Testis (tissue), 3 donors: ENCODE results near the gene HOXC4. TPM values are rescaled to one million over a fixed set of nuclear protein-coding genes. Genes with fewer than 3 reads are reported as not detected.

Source experiments
- DNase-seq: peaks from one replicate; pipeline ENCODE4 v3.0.0-alpha.2; 2019
- H3K27ac ChIP-seq, 2 donors: fragments of 200-600 bp; sonication (generic); one replicate each; pipeline ENCODE4 v1.5.1; 2019
- H3K27me3 ChIP-seq: fragments of 200-600 bp; sonication (generic); one replicate; pipeline ENCODE4 v1.5.1; 2019
- H3K36me3 ChIP-seq: fragments of 200-600 bp; sonication (generic); one replicate; pipeline ENCODE4 v1.5.1; 2017; ENCODE audit warnings: low read depth; ENCODE audit errors: missing control alignments
- H3K4me1 ChIP-seq: fragments of 200-600 bp; sonication (generic); one replicate; pipeline ENCODE4 v1.5.1; 2019
- H3K4me3 ChIP-seq, 2 donors: fragments of 200-600 bp; sonication (generic); one replicate each; pipeline ENCODE4 v1.5.1; 2017 to 2019
- H3K9me3 ChIP-seq: fragments of 200-600 bp; sonication (generic); one replicate; pipeline ENCODE4 v1.5.1; 2017
- CTCF ChIP-seq, 3 experiments: fragments of 450-650 bp in 2 of 3; fragments of 200-600 bp in 1 of 3; sonication (generic) in 1 of 3; IDR thresholded peaks; one replicate each; pipeline ENCODE4 v1.5.1; 2016 to 2019; ENCODE audit warnings: antibody characterized with exemption in 3 of 3, mild to moderate bottlenecking in 2 of 3, moderate library complexity in 1 of 3
- POLR2A ChIP-seq: fragments of 450-650 bp; IDR thresholded peaks from one replicate; pipeline ENCODE4 v1.6.1; 2017; ENCODE audit warnings: antibody characterized with exemption, mild to moderate bottlenecking, moderate library complexity
- WGBS, 2 donors: methylation state at CpG; one replicate each; pipeline ENCODE4 v1.1.5; 2018; 5-methylcytosine and 5-hydroxymethylcytosine counted together
- intact Hi-C: fragments of 100-400 bp; cut with DNase I; formaldehyde crosslinking; loops from one replicate; pipeline ENCODE4 v1.15.1; 2023; ENCODE audit warnings: low total_unique reads
- polyA plus RNA-seq: library from polyadenylated mRNA; stranded (reverse); fragments of 350-450 nt; fragmentation: Illumina TruSeq; extraction: RNeasy Lipid Tissue Mini Kit (QIAGEN cat#74804); gene quantifications from one replicate; pipeline ENCODE4 v1.2.3, GENCODE V29; 2014; ENCODE audit warnings: low read depth, low replicate concordance; ENCODE audit not compliant: insufficient read depth
- total RNA-seq, 2 donors: library from RNA; depleted of rRNA; stranded (reverse); fragments of >200 nt; gene quantifications; one replicate each; pipeline ENCODE4 v1.2.3, GENCODE V29; 2016

HOXC4 gene
- total and polyA plus RNA-seq, 3 donors from 2014 or later: 3.0 to 4.3 (median 3.1) TPM

GRCh38 chr12:54024127-54024526 lies 29.5 kb upstream of the HOXC4 start:
- Histone ChIP-seq H3K27me3 (no peaks in the 10 kb centered on the region), H3K36me3 (no peaks in the 10 kb centered on the region), H3K4me1 (peaks cover 43% of the 10 kb centered on the region), H3K27ac (peak overlapping the region; percentile 63 to 82), H3K9me3 (no peaks in the 10 kb centered on the region), H3K4me3 (peak overlapping the region in 1 of 2 donors; percentile 30)
- TF ChIP-seq POLR2A (no peak), CTCF (IDR thresholded peaks at IDR 0.05) (no peak)
- no peak for DNase-seq
- WGBS, 2 donors: 45 to 57% methylated on average over 11 to 17 of the region's 17 CpGs
- intact Hi-C loops: no loop called here

GRCh38 chr12:54024581-54025305 lies 28.9 kb upstream of the HOXC4 start:
- DNase-seq: no peak
- Histone ChIP-seq H3K9me3 (no peaks in the 10 kb centered on the region), H3K27me3 (no peaks in the 10 kb centered on the region), H3K27ac (peak overlapping the region; percentile 33 to 82), H3K36me3 (no peaks in the 10 kb centered on the region), H3K4me1 (peaks cover 37% of the 10 kb centered on the region), H3K4me3 (no peak overlapping the region)
- TF ChIP-seq CTCF (IDR thresholded peaks at IDR 0.05) (no peak), POLR2A (no peak)
- intact Hi-C loops: no loop called here
- WGBS, 2 donors: 44 to 68% methylated on average over 5 of the region's 5 CpGs

DNA sequence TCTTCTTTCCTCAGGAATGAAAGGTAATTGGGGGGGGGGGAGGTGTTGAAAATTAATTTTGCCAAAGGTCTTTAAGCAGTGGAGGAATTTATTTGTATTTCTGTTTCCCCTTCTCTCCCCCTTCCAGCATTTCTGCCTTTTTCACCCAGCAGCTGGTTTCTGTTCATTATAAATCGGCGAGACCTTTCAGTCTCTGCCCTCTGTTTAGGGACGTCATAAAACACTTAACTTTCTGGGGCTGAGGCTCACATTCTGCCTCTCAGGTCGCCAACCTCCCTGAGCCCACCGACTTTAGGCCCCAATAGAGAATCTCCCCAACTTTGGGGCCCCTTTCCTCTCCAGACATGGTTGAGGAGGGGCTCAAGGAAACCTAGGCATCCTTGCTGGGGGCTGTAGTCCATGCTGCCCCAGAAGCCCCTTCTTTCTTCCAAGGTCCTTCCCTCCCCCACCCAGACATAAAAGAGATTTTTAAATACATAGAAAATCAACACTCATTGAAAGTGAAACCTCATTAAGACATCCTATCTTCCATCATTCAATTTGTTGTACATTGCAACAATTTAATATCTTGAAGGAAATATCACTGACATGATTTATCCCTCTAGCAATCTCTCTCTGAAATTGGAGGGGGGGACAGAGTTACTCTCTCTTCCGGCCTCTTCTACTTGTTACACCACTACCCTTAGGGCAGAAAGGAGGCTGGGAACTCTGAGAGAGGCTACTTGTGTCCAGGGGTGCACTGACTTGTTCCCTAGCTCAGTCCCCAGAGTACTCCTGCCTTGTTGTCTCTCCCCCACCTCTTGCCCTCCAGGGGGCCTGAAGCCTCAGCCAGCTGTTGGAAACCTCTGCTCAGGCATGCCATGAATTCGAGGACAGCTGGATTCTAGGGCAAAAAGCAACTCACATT lies 27.9 kb upstream of the HOXC4 start:
- Histone ChIP-seq H3K9me3 (no peaks in the 10 kb centered on the region), H3K27ac (peak overlapping the region in 1 of 2 donors; percentile 11), H3K4me1 (peaks cover 27% of the 10 kb centered on the region), H3K4me3 (no peak overlapping the region), H3K27me3 (no peaks in the 10 kb centered on the region), H3K36me3 (no peaks in the 10 kb centered on the region)
- TF ChIP-seq CTCF (IDR thresholded peaks at IDR 0.05) (no peak), POLR2A (no peak)
- DNase-seq: no peak
- 51 to 55% methylated on average over 7 of the region's 7 CpGs for WGBS, 2 donors
- intact Hi-C loops: no loop called here

- peak overlapping the region in 1 of 2 donors; percentile 15 for H3K4me3 ChIP-seq
- TF ChIP-seq CTCF (IDR thresholded peaks at IDR 0.05): no peak
- no peak for TF ChIP-seq POLR2A
- no peaks in the 10 kb centered on the region for H3K9me3 ChIP-seq
- no peak overlapping the region for H3K27ac ChIP-seq
- peaks cover 29% of the 10 kb centered on the region for H3K4me1 ChIP-seq
- H3K36me3 ChIP-seq: no peaks in the 10 kb centered on the region
- H3K27me3 ChIP-seq: no peaks in the 10 kb centered on the region
- DNase-seq: no peak
- intact Hi-C loops: no loop called here
- WGBS, 2 donors: 46 to 50% methylated on average over 22 of the region's 22 CpGs
Measured at GRCh38 chr12:54026640-54027441, 26.8 kb upstream of the HOXC4 start.
